DOHH2 (cell line): Measurements from ENCODE around the gene CCDC83.

Experiments
- EZH2phosphoT487 ChIP-seq: fragments of 200-600 bp; sonication (generic); IDR thresholded peaks from 2 replicates; pipeline ENCODE4 v1.6.1; 2017; ENCODE audit warnings: borderline replicate concordance, mild to moderate bottlenecking, antibody characterized with exemption, low read length, moderate library complexity, mixed read lengths
- TF ChIP-seq, protein P1 (sequence below): fragments of 200-600 bp; sonication (generic); IDR thresholded peaks from one replicate; pipeline ENCODE4 v1.5.1; 2014; ENCODE audit warnings: antibody characterized with exemption, mild to moderate bottlenecking, low read depth, low read length; ENCODE audit not compliant: poor library complexity, severe bottlenecking

DNA sequence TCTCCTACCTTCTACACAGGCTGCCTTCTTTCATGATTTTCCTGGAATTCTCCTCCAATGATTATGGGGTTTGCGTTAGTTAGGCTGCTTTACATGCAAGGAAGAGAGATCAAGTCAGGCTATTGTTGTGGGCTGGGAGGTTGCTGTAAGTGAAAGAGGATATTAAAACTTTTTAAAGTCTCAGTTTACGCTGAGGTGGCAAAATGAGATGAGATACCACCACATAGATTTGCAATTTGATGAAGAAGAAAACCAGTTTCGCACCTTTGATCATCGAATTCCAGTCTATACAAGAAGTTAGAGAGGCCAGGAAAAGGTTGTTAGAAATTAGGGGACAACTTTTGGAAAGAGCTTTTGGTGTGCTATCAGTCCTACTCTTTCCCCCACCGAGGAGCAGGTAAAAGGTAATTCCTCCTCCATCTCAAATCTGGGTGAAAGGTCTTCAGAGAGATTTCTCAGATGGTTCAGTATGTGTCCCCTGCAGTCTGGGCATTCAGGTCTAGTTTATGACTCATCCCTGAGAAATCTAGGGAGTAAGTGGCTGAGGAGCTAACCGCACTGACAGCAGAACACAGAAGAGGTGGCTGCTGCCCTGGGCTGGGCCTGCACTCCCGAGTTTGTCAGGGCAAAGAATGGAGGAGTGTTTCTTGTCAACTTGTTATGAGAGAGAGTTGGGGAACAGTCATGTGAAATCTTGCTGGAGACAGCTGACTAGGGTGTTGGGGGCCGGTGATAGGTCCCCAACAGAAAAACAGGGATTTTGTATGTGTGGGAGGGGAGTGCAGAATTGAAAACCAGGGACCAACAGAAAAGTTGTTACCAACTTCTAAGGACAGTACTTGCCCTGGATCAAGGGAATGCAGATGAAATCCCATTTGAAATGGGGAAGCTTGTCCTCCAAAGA, 34.7 kb downstream of the CCDC83 start:
- TF ChIP-seq, protein P1, sequence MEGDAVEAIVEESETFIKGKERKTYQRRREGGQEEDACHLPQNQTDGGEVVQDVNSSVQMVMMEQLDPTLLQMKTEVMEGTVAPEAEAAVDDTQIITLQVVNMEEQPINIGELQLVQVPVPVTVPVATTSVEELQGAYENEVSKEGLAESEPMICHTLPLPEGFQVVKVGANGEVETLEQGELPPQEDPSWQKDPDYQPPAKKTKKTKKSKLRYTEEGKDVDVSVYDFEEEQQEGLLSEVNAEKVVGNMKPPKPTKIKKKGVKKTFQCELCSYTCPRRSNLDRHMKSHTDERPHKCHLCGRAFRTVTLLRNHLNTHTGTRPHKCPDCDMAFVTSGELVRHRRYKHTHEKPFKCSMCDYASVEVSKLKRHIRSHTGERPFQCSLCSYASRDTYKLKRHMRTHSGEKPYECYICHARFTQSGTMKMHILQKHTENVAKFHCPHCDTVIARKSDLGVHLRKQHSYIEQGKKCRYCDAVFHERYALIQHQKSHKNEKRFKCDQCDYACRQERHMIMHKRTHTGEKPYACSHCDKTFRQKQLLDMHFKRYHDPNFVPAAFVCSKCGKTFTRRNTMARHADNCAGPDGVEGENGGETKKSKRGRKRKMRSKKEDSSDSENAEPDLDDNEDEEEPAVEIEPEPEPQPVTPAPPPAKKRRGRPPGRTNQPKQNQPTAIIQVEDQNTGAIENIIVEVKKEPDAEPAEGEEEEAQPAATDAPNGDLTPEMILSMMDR: no peak
- no peak for TF ChIP-seq EZH2phosphoT487
